HepG2 (cell line): ENCODE measurements around the gene CPNE1. TPM values are rescaled to one million over a fixed set of nuclear protein-coding genes. Genes with fewer than 3 reads are reported as not detected.

Experiments
- CCDC6 ChIP-seq: sonication (generic); formaldehyde crosslinking; IDR thresholded peaks from 2 replicates; pipeline ENCODE4 v1.8.1; 2022; ENCODE audit warnings: mild to moderate bottlenecking, missing genetic modification reagents, moderate library complexity
- CEBPG ChIP-seq: IDR thresholded peaks from 2 replicates; pipeline ENCODE4 v1.6.1; 2016
- EP300 ChIP-seq, 3 experiments: sonication (generic) in 1 of 3; formaldehyde crosslinking in 1 of 3; IDR thresholded peaks; 2 replicates each; pipeline versions ENCODE4 v1.5.1 to v1.6.1; 2011 to 2020; ENCODE audit warnings: low read depth in 2 of 3, low read length in 2 of 3, borderline replicate concordance in 1 of 3, improper control_type of control experiment in 1 of 3, mild to moderate bottlenecking in 1 of 3, missing genetic modification reagents in 1 of 3, moderate library complexity in 1 of 3
- ISL2 ChIP-seq: sonication (generic); formaldehyde crosslinking; IDR thresholded peaks from 2 replicates; pipeline ENCODE4 v1.5.0; 2020; ENCODE audit warnings: missing genetic modification reagents
- SNAPC2 ChIP-seq: sonication (generic); formaldehyde crosslinking; IDR thresholded peaks from 2 replicates; pipeline ENCODE4 v1.8.1; 2022; ENCODE audit warnings: mild to moderate bottlenecking, missing genetic modification reagents
- SOX13 ChIP-seq, 3 experiments: fragments of 450-650 bp in 1 of 3; sonication (generic) in 1 of 3; formaldehyde crosslinking in 1 of 3; IDR thresholded peaks in 2 of 3; conservative IDR thresholded peaks in 1 of 3; 2 replicates each; pipeline versions ENCODE4 v1.5.0 to v1.6.1; 2016 to 2020; ENCODE audit warnings: antibody characterized with exemption in 1 of 3, mild to moderate bottlenecking in 1 of 3, missing compliant biosample characterization in 1 of 3, missing genetic modification reagents in 1 of 3, moderate library complexity in 1 of 3
- TCF7L2 ChIP-seq: IDR thresholded peaks from 2 replicates; pipeline ENCODE4 v1.6.1; 2011; ENCODE audit warnings: mild to moderate bottlenecking, low read depth, low read length, moderate library complexity
- TOE1 ChIP-seq: sonication (generic); formaldehyde crosslinking; IDR thresholded peaks from 2 replicates; pipeline ENCODE4 v1.4.0; 2020; ENCODE audit warnings: mild to moderate bottlenecking, missing genetic modification reagents
- ZNF205 ChIP-seq: IDR thresholded peaks from 2 replicates; pipeline ENCODE4 v1.6.1; 2018; ENCODE audit warnings: missing biosample characterization, missing genetic modification reagents
- ZNF274 ChIP-seq: sonication (generic); formaldehyde crosslinking; IDR thresholded peaks from 2 replicates; pipeline ENCODE4 v1.5.1; 2020; ENCODE audit warnings: mild to moderate bottlenecking, missing genetic modification reagents
- ZNF562 ChIP-seq: sonication (generic); formaldehyde crosslinking; IDR thresholded peaks from 2 replicates; pipeline ENCODE4 v1.8.0; 2022; ENCODE audit warnings: missing genetic modification reagents, borderline replicate concordance
- ZNF614 ChIP-seq: IDR thresholded peaks from 2 replicates; pipeline ENCODE4 v1.6.1; 2018; ENCODE audit warnings: missing biosample characterization, missing genetic modification reagents, inconsistent platforms, borderline replicate concordance
- ZNF703 ChIP-seq: sonication (generic); formaldehyde crosslinking; IDR thresholded peaks from 2 replicates; pipeline ENCODE4 v1.5.1; 2020; ENCODE audit warnings: missing genetic modification reagents, mild to moderate bottlenecking, moderate library complexity, borderline replicate concordance
- ZNF83 ChIP-seq: sonication (generic); formaldehyde crosslinking; IDR thresholded peaks from 2 replicates; pipeline ENCODE4 v1.4.0; 2020; ENCODE audit warnings: missing genetic modification reagents, mild to moderate bottlenecking, borderline replicate concordance
- ZSCAN31 ChIP-seq: sonication (generic); formaldehyde crosslinking; IDR thresholded peaks from 2 replicates; pipeline ENCODE4 v1.5.0; 2020; ENCODE audit warnings: low read depth, mild to moderate bottlenecking, missing genetic modification reagents
- polyA plus RNA-seq, 8 experiments: library from polyadenylated mRNA; depleted of rRNA in 3 of 8; stranded (reverse) in 7 of 8; unstranded in 1 of 8; fragments of >200 nt; fragmentation: Illumina TruSeq in 4 of 8; extraction: Trizol in 4 of 8; gene quantifications; 2 replicates each; pipeline versions ENCODE4 v1.2.1 to v1.2.3, GENCODE V29; 2011 to 2016; ENCODE audit warnings: low read depth in 4 of 8, missing spikeins in 1 of 8, mixed read lengths in 1 of 8; ENCODE audit not compliant: insufficient read depth in 1 of 8
- total RNA-seq, 5 experiments: library from RNA; depleted of rRNA; stranded (reverse); fragments of >200 nt; fragmentation: Illumina TruSeq; extraction: Trizol; gene quantifications; 2 replicates each; pipeline ENCODE4 v1.2.3, GENCODE V29; 2016; ENCODE audit warnings: low read depth in 1 of 5
- TF ChIP-seq, protein P1 (sequence below): sonication (generic); formaldehyde crosslinking; IDR thresholded peaks from 2 replicates; pipeline ENCODE4 v1.5.1; 2020; ENCODE audit warnings: mild to moderate bottlenecking, missing genetic modification reagents, moderate library complexity
- TF ChIP-seq, protein P2 (sequence below): IDR thresholded peaks from 2 replicates; pipeline ENCODE4 v1.6.1; 2018; ENCODE audit warnings: missing genetic modification reagents
- TF ChIP-seq, protein P3 (sequence below): sonication (generic); formaldehyde crosslinking; IDR thresholded peaks from 2 replicates; pipeline ENCODE4 v1.9.0; 2022; ENCODE audit warnings: low read depth, missing genetic modification reagents
- TF ChIP-seq, protein P4 (sequence below): IDR thresholded peaks from 2 replicates; pipeline ENCODE4 v1.6.1; 2016; ENCODE audit warnings: missing biosample characterization, missing genetic modification reagents, low read depth

CPNE1 gene
- total and polyA plus RNA-seq, 2 of the 13 experiments (the other 11 are each of a cell fraction or from before 2014, with no cell fraction given): 408 to 431 TPM

DNA sequence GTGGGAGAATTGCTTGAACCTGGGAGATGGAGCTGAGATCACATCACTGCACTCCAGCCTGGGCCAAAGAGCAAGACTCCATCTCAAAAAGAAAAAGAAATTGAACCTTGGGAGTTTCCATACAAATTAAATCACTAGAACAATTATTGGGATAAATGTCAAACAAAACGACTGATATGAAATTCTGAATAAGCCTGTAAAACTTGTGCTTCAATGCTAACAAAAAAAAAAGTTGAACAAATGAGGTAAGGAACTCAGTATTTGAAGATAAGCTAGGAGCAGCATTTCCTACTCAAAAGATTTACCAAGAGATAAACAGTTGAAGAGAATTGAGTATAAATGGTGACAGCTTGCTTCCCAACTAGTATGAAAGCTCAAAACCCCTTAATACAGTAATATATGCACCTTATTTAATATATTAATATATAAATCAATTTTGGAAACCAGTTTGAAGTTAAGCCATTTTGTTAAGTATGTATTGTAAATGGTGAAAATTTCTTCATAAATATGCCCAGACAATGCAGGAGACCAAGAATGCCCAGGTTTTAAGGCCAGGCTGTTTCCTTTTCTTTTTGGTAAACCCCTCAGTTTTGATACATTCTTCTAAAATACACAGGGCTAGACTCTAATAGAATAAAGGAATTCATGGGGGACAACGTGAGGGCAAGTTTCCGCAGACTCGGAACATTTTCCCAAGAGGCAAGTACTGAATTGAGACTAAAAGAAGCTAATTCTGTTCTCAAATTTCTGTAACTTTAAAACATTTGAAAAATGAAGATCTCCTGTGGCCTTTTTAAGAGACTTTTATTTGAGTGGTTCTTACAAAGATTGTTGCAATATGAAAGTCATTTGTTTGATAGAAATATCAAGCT lies 38.4 kb upstream of the CPNE1 start (continued):
- TF ChIP-seq ZNF614 (CRISPR knock-in tag) (no peak), CEBPG (CRISPR knock-in tag) (no peak), ZNF274 (no peak), SOX13 (IDR thresholded peaks at IDR 0.05) (no peak), SOX13 (CRISPR knock-in tag; conservative IDR thresholded peaks at IDR 0.05 in 1 of 2, IDR thresholded peaks at IDR 0.05 in 1 of 2) (peak in 1 of 2 experiments; percentile 52; a peak in 1 of 4 replicates), ZNF703 (CRISPR knock-in tag) (no peak), ZNF562 (CRISPR knock-in tag) (no peak), ISL2 (CRISPR knock-in tag) (no peak), EP300 (IDR thresholded peaks at IDR 0.05; ENCODE audit: low read depth in 2 of 2, low read length in 2 of 2) (no peak), EP300 (CRISPR knock-in tag; IDR thresholded peaks at IDR 0.05; ENCODE audit: borderline replicate concordance) (no peak), TOE1 (CRISPR knock-in tag) (no peak), ZSCAN31 (CRISPR knock-in tag) (no peak), ZNF83 (CRISPR knock-in tag) (no peak), TCF7L2 (0 out of 2 replicates have a peak, but pooled peaks have one; percentile 31), ZNF205 (CRISPR knock-in tag) (no peak), SNAPC2 (CRISPR knock-in tag) (peak; percentile 7), CCDC6 (CRISPR knock-in tag) (0 out of 2 replicates have a peak, but pooled peaks have one; percentile 30)
- TF ChIP-seq, protein P1, sequence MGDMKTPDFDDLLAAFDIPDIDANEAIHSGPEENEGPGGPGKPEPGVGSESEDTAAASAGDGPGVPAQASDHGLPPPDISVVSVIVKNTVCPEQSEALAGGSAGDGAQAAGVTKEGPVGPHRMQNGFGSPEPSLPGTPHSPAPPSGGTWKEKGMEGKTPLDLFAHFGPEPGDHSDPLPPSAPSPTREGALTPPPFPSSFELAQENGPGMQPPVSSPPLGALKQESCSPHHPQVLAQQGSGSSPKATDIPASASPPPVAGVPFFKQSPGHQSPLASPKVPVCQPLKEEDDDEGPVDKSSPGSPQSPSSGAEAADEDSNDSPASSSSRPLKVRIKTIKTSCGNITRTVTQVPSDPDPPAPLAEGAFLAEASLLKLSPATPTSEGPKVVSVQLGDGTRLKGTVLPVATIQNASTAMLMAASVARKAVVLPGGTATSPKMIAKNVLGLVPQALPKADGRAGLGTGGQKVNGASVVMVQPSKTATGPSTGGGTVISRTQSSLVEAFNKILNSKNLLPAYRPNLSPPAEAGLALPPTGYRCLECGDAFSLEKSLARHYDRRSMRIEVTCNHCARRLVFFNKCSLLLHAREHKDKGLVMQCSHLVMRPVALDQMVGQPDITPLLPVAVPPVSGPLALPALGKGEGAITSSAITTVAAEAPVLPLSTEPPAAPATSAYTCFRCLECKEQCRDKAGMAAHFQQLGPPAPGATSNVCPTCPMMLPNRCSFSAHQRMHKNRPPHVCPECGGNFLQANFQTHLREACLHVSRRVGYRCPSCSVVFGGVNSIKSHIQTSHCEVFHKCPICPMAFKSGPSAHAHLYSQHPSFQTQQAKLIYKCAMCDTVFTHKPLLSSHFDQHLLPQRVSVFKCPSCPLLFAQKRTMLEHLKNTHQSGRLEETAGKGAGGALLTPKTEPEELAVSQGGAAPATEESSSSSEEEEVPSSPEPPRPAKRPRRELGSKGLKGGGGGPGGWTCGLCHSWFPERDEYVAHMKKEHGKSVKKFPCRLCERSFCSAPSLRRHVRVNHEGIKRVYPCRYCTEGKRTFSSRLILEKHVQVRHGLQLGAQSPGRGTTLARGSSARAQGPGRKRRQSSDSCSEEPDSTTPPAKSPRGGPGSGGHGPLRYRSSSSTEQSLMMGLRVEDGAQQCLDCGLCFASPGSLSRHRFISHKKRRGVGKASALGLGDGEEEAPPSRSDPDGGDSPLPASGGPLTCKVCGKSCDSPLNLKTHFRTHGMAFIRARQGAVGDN (CRISPR knock-in tag): no peak; the same call in 1 of the 2 replicates
- TF ChIP-seq, protein P2, sequence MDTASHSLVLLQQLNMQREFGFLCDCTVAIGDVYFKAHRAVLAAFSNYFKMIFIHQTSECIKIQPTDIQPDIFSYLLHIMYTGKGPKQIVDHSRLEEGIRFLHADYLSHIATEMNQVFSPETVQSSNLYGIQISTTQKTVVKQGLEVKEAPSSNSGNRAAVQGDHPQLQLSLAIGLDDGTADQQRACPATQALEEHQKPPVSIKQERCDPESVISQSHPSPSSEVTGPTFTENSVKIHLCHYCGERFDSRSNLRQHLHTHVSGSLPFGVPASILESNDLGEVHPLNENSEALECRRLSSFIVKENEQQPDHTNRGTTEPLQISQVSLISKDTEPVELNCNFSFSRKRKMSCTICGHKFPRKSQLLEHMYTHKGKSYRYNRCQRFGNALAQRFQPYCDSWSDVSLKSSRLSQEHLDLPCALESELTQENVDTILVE (CRISPR knock-in tag): no peak
- TF ChIP-seq, protein P3, sequence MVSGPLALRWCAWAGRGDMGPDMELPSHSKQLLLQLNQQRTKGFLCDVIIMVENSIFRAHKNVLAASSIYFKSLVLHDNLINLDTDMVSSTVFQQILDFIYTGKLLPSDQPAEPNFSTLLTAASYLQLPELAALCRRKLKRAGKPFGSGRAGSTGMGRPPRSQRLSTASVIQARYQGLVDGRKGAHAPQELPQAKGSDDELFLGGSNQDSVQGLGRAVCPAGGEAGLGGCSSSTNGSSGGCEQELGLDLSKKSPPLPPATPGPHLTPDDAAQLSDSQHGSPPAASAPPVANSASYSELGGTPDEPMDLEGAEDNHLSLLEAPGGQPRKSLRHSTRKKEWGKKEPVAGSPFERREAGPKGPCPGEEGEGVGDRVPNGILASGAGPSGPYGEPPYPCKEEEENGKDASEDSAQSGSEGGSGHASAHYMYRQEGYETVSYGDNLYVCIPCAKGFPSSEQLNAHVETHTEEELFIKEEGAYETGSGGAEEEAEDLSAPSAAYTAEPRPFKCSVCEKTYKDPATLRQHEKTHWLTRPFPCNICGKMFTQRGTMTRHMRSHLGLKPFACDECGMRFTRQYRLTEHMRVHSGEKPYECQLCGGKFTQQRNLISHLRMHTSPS (CRISPR knock-in tag): no peak
- TF ChIP-seq, protein P4, sequence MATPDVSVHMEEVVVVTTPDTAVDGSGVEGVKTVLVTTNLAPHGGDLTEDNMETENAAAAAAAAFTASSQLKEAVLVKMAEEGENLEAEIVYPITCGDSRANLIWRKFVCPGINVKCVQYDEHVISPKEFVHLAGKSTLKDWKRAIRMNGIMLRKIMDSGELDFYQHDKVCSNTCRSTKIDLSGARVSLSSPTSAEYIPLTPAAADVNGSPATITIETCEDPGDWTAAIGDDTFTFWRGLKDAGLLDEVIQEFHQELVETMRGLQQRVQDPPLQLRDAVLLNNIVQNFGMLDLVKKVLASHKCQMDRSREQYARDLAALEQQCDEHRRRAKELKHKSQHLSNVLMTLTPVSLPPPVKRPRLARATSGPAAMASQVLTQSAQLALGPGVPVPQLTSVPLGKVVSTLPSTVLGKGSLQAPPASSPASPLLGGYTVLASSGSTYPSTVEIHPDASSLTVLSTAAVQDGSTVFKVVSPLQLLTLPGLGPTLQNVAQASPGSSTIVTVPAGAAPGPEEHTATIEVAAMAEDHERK (CRISPR knock-in tag): 0 out of 2 replicates have a peak, but pooled peaks have one; percentile 27
